H9 (cell line): ENCODE measurements around the gene HRAS. TPM values are rescaled to one million over a fixed set of nuclear protein-coding genes. Genes with fewer than 3 reads are reported as not detected.

Experiments used
- DNase-seq: peaks from one replicate; pipeline ENCODE4 v3.0.0-alpha.2; 2017
- H2AFZ ChIP-seq: one replicate; pipeline ENCODE4 v1.6.1; 2013; ENCODE audit warnings: mild to moderate bottlenecking, low read length, control low read depth, moderate library complexity
- H2AK5ac ChIP-seq: 2 replicates; pipeline ENCODE4 v1.6.1; 2013; ENCODE audit warnings: low read length, control low read depth, mixed read lengths; ENCODE audit not compliant: insufficient read length
- H2BK120ac ChIP-seq: one replicate; pipeline ENCODE4 v1.6.1; 2013; ENCODE audit warnings: low read depth, mild to moderate bottlenecking, low read length, control low read depth, inconsistent platforms; ENCODE audit not compliant: poor library complexity, severe bottlenecking
- H2BK12ac ChIP-seq: 2 replicates; pipeline ENCODE4 v1.6.1; 2013; ENCODE audit warnings: low read length, control low read depth, mixed read lengths, low read depth; ENCODE audit not compliant: insufficient read length
- H2BK15ac ChIP-seq: 2 replicates; pipeline ENCODE4 v1.6.1; 2013; ENCODE audit warnings: low read depth, low read length, control low read depth
- H2BK20ac ChIP-seq: one replicate; pipeline ENCODE4 v1.6.1; 2013; ENCODE audit warnings: low read depth, mild to moderate bottlenecking, low read length, control low read depth, inconsistent platforms; ENCODE audit not compliant: poor library complexity, severe bottlenecking
- H2BK5ac ChIP-seq: 2 replicates; pipeline ENCODE4 v1.6.1; 2013; ENCODE audit warnings: low read length, control low read depth, mixed read lengths; ENCODE audit not compliant: insufficient read length
- H3K14ac ChIP-seq: 2 replicates; pipeline ENCODE4 v1.6.1; 2013; ENCODE audit warnings: low read length, control low read depth; ENCODE audit not compliant: insufficient read depth
- H3K18ac ChIP-seq: 2 replicates; pipeline ENCODE4 v1.6.1; 2013; ENCODE audit warnings: low read depth, mild to moderate bottlenecking, mixed read lengths, low read length, control low read depth; ENCODE audit not compliant: insufficient read length
- H3K23ac ChIP-seq: 2 replicates; pipeline ENCODE4 v1.6.1; 2013; ENCODE audit warnings: low read length, control low read depth, mixed read lengths, low read depth; ENCODE audit not compliant: insufficient read length
- H3K23me2 ChIP-seq: 2 replicates; pipeline ENCODE4 v1.6.1; 2013; ENCODE audit warnings: low read depth, mild to moderate bottlenecking, mixed read lengths, low read length, control low read depth; ENCODE audit not compliant: insufficient read length, poor library complexity, severe bottlenecking
- H3K27ac ChIP-seq: 2 replicates; pipeline ENCODE4 v1.5.1; 2013; ENCODE audit warnings: low read length, control low read depth, mixed read lengths, low read depth; ENCODE audit not compliant: insufficient read length
- H3K27me3 ChIP-seq: 2 replicates; pipeline ENCODE4 v1.6.1; 2013; ENCODE audit warnings: low read length, control low read depth, inconsistent platforms; ENCODE audit not compliant: insufficient read depth
- H3K4ac ChIP-seq: 2 replicates; pipeline ENCODE4 v1.6.1; 2013; ENCODE audit warnings: low read depth, mild to moderate bottlenecking, control low read depth, inconsistent platforms, low read length, moderate library complexity
- H3K4me1 ChIP-seq: 2 replicates; pipeline ENCODE4 v1.6.1; 2013; ENCODE audit warnings: low read length, control low read depth, inconsistent platforms; ENCODE audit not compliant: insufficient read depth
- H3K4me2 ChIP-seq: 2 replicates; pipeline ENCODE4 v1.6.1; 2013; ENCODE audit warnings: low read length, control low read depth, mixed read lengths; ENCODE audit not compliant: insufficient read length, insufficient read depth
- H3K56ac ChIP-seq: 2 replicates; pipeline ENCODE4 v1.6.1; 2013; ENCODE audit warnings: low read depth, mild to moderate bottlenecking, mixed read lengths, low read length, control low read depth; ENCODE audit not compliant: insufficient read length
- H3K79me1 ChIP-seq: 2 replicates; pipeline ENCODE4 v1.6.1; 2013; ENCODE audit warnings: low read depth, mild to moderate bottlenecking, moderate library complexity, low read length, control low read depth, inconsistent platforms; ENCODE audit not compliant: insufficient read depth, poor library complexity, severe bottlenecking
- H3K79me2 ChIP-seq: 2 replicates; pipeline ENCODE4 v1.6.1; 2013; ENCODE audit warnings: low read length, control low read depth, inconsistent platforms; ENCODE audit not compliant: insufficient read depth
- H3K9ac ChIP-seq: 2 replicates; pipeline ENCODE4 v1.6.1; 2013; ENCODE audit warnings: low read length, control low read depth, mixed read lengths; ENCODE audit not compliant: insufficient read length; ENCODE audit errors: extremely low read depth
- H3K9me3 ChIP-seq: one replicate; pipeline ENCODE4 v1.6.1; 2013; ENCODE audit warnings: low read depth, low read length, inconsistent platforms; ENCODE audit not compliant: control insufficient read depth
- H3T11ph ChIP-seq: one replicate; pipeline ENCODE4 v1.6.1; 2013; ENCODE audit warnings: mild to moderate bottlenecking, low read length, control low read depth, inconsistent platforms
- H4K20me1 ChIP-seq: one replicate; pipeline ENCODE4 v1.6.1; 2013; ENCODE audit not compliant: control insufficient read depth, insufficient read length, insufficient read depth
- H4K5ac ChIP-seq: 2 replicates; pipeline ENCODE4 v1.6.1; 2013; ENCODE audit warnings: low read depth, mild to moderate bottlenecking, mixed read lengths, low read length, control low read depth; ENCODE audit not compliant: insufficient read length
- H4K8ac ChIP-seq: replicated peaks from 2 replicates; pipeline ENCODE4 v1.6.1; 2013; ENCODE audit warnings: low read length, control low read depth, mixed read lengths, low read depth; ENCODE audit not compliant: insufficient read length
- H4K91ac ChIP-seq: 2 replicates; pipeline ENCODE4 v1.6.1; 2013; ENCODE audit warnings: low read depth, mild to moderate bottlenecking, moderate library complexity, mixed read lengths, low read length, control low read depth; ENCODE audit not compliant: insufficient read length
- H3K27ac Mint-ChIP-seq, 3 experiments: 2 replicates in 2 of 3; 3 replicates in 1 of 3; pipeline ENCODE4 v1.8.0; 2020 to 2021; ENCODE audit warnings: mixed read lengths in 3 of 3, mild to moderate bottlenecking in 1 of 3, moderate library complexity in 1 of 3
- H3K27me3 Mint-ChIP-seq: 2 replicates; pipeline ENCODE4 v1.8.0; 2021; ENCODE audit warnings: low read depth, mild to moderate bottlenecking, moderate library complexity, mixed read lengths
- H3K36me3 Mint-ChIP-seq, 3 experiments: 2 replicates in 2 of 3; 3 replicates in 1 of 3; pipeline ENCODE4 v1.8.0; 2020 to 2021; ENCODE audit warnings: low read depth in 3 of 3, mixed read lengths in 3 of 3; ENCODE audit not compliant: insufficient read depth in 1 of 3
- H3K4me1 Mint-ChIP-seq, 2 experiments: 2 replicates each; pipeline ENCODE4 v1.8.0; 2020; ENCODE audit warnings: mixed read lengths in 2 of 2
- H3K4me3 Mint-ChIP-seq, 2 experiments: 2 replicates in 1 of 2; 3 replicates in 1 of 2; pipeline ENCODE4 v1.8.0; 2020 to 2021; ENCODE audit warnings: mild to moderate bottlenecking in 2 of 2, mixed read lengths in 2 of 2, moderate library complexity in 1 of 2
- H3K9me3 Mint-ChIP-seq, 2 experiments: 2 replicates in 1 of 2; 3 replicates in 1 of 2; pipeline ENCODE4 v1.8.0; 2020; ENCODE audit warnings: mild to moderate bottlenecking in 2 of 2, mixed read lengths in 2 of 2, moderate library complexity in 1 of 2
- WGBS: extraction: QIAGEN DNeasy Blood & Tissue Kit; methylation state at CpG from one replicate; pipeline ENCODE4 v1.1.7; 2013; ENCODE audit warnings: missing lambda C conversion rate, low lambda C conversion rate, mixed read lengths; ENCODE audit not compliant: insufficient read length; ENCODE audit errors: extremely low coverage; 5-methylcytosine and 5-hydroxymethylcytosine counted together
- total RNA-seq: library from RNA; stranded (reverse); gene quantifications from 2 replicates; pipeline ENCODE4 v1.2.1, GENCODE V29; 2021
- TF ChIP-seq, protein P1 (sequence below): fragments of 200-600 bp; sonication (generic); conservative IDR thresholded peaks from 3 replicates; pipeline ENCODE4 v1.8.0; 2021; ENCODE audit warnings: antibody characterized with exemption, mild to moderate bottlenecking

The HRAS gene
- total RNA-seq, 1 experiment from 2014 or later: 61.8 TPM

DNA sequence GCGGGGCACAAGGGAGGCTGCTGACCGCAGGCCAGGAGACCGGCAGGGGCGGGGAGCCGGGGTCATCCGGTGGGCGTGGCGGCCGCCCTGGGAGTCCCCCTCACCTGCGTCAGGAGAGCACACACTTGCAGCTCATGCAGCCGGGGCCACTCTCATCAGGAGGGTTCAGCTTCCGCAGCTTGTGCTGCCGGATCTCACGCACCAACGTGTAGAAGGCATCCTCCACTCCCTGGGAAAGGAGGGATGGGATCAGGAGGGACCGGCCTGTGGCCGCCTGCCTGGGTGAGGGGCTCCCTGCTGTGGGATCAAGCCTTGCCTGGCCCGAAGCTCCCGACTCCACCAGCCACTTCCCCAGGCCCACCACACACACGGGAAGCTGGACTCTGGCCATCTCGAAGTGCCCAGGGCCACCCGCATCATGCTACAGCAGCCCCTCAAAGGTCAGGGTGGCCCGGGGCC lies 2.8 kb downstream of the HRAS start:
- H3K4me1 Mint-ChIP-seq: peaks cover 2 to 4% of the 10 kb centered on the region in 2 experiments; a peak in 1 of 4 replicates
- Histone ChIP-seq H3K4me2 (no peak overlapping the region), H3K79me1 (no peaks in the 10 kb centered on the region), H4K91ac (no peak overlapping the region), H3K27me3 (no peaks in the 10 kb centered on the region), H3K14ac (no peak overlapping the region; the same call in 1 of the 2 replicates), H3K56ac (no peak overlapping the region), H3K9me3 (no peaks in the 10 kb centered on the region), H2BK20ac (no peak overlapping the region), H3K27ac (no peak overlapping the region), H3K23ac (no peak overlapping the region), H2BK12ac (no peak overlapping the region), H3K18ac (no peak overlapping the region), H4K8ac (no peak overlapping the region), H3K9ac (no peak overlapping the region), H3K23me2 (peaks cover 18% of the 10 kb centered on the region), H4K20me1 (no peaks in the 10 kb centered on the region), H3K4ac (no peak overlapping the region), H3T11ph (no peak overlapping the region), H4K5ac (no peak overlapping the region), H2AK5ac (no peak overlapping the region), H3K4me1 (no peaks in the 10 kb centered on the region), H2BK5ac (no peak overlapping the region), H3K79me2 (no peaks in the 10 kb centered on the region), H2BK15ac (no peak overlapping the region), H2AFZ (no peak overlapping the region), H2BK120ac (no peak overlapping the region)
- DNase-seq: no peak
- peaks cover 4% of the 10 kb centered on the region for H3K27me3 Mint-ChIP-seq
- H3K27ac Mint-ChIP-seq: no peak overlapping the region
- WGBS: no CpG with 5 or more reads among the region's 23 CpGs
- TF ChIP-seq, protein P1, sequence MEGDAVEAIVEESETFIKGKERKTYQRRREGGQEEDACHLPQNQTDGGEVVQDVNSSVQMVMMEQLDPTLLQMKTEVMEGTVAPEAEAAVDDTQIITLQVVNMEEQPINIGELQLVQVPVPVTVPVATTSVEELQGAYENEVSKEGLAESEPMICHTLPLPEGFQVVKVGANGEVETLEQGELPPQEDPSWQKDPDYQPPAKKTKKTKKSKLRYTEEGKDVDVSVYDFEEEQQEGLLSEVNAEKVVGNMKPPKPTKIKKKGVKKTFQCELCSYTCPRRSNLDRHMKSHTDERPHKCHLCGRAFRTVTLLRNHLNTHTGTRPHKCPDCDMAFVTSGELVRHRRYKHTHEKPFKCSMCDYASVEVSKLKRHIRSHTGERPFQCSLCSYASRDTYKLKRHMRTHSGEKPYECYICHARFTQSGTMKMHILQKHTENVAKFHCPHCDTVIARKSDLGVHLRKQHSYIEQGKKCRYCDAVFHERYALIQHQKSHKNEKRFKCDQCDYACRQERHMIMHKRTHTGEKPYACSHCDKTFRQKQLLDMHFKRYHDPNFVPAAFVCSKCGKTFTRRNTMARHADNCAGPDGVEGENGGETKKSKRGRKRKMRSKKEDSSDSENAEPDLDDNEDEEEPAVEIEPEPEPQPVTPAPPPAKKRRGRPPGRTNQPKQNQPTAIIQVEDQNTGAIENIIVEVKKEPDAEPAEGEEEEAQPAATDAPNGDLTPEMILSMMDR: no peak
- peaks cover 5 to 18% (median 10%) of the 10 kb centered on the region in 3 experiments; a peak in 5 of 7 replicates for H3K36me3 Mint-ChIP-seq
- H3K9me3 Mint-ChIP-seq: peaks cover 0 to 2% of the 10 kb centered on the region in 2 experiments; a peak in 1 of 5 replicates
- H3K4me3 Mint-ChIP-seq: no peak overlapping the region
